Measurements from ENCODE around the gene DMRTC2. TPM values are rescaled to one million over a fixed set of nuclear protein-coding genes. Genes with fewer than 3 reads are reported as not detected.

The DMRTC2 gene
- total and polyA plus RNA-seq, 2 of the 13 experiments (the other 11 are each of a cell fraction or from before 2014, with no cell fraction given): not detected

DNA sequence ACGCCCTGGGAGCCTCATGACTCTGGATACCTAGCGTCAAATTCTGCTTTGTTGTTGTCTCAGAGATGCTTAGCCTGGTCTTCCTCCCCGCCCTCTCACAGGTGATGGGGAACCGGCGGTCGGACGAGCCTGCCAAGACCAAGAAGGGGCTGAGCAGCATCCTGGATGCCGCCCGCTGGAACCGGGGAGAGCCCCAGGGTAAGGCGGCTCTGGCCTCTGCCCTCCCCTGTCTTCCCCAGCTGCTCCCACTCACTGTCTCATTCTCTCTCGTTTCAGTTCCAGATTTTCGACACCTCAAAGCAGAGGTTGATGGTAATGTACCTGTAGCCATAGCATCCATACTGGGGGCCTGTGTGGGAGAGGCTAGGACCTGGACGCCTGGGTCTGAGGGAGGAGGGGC is 49.5 kb downstream of the DMRTC2 start:
- no peaks in the 10 kb centered on the region for H3K27me3 ChIP-seq (ENCODE audit: control insufficient read depth in 1 of 2, insufficient read depth in 2 of 2, low read length in 2 of 2)
- no peaks in the 10 kb centered on the region for H3K79me2 ChIP-seq (ENCODE audit: insufficient read depth, low read length)
- DNase-seq (ENCODE audit: low spot score): no peak
- TF ChIP-seq ADNP (CRISPR knock-in tag; IDR thresholded peaks at IDR 0.05): no peak
- POLR2A ChIA-PET: interaction anchor here (1.1 kb wide), 1 partner anchor 34 kb away, joined by 3 read pairs; the partner anchor contains the start of gene RPS19
- FAIRE-seq: no peak
- in situ Hi-C loops (cut with HindIII; ENCODE audit: extremely low pct_ligation_motif_present, low pct_unique_long_range_greater_than_20kb): no loop called here
- no TSS peak for BruUV-seq (replicated peaks)
- H3K4me2 ChIP-seq (ENCODE audit: low read depth, low read length): no peak overlapping the region
- peaks cover 18 to 30% of the 10 kb centered on the region in 2 experiments for H3K36me3 ChIP-seq (replicated peaks in 1 of 2; ENCODE audit: control insufficient read depth in 1 of 2, insufficient read depth in 2 of 2, low read length in 2 of 2)
- H3K4me1 ChIP-seq (ENCODE audit: insufficient read depth, low read length): peaks cover 5% of the 10 kb centered on the region
- no peak overlapping the region for H3K9ac ChIP-seq (ENCODE audit: insufficient read depth, low read depth, low read length)
- no peak; the same call in 2 of the 3 replicates for ATAC-seq
- H3K4me3 ChIP-seq (replicated peaks in 1 of 3; ENCODE audit: insufficient read depth in 1 of 3, low read depth in 2 of 3, low read length in 3 of 3): no peak overlapping the region
- 100% methylated on average over 8 of the region's 14 CpGs for WGBS (ENCODE audit: low lambda C conversion rate)
- no peak overlapping the region for H3K27ac ChIP-seq (ENCODE audit: extremely low read length, insufficient read depth, low read length)
- H3K9me3 ChIP-seq (ENCODE audit: low read length): no peaks in the 10 kb centered on the region
- H2AFZ ChIP-seq (ENCODE audit: low read length): no peak overlapping the region
- intact Hi-C loops (cut with micrococcal nuclease; ENCODE audit: unreplicated experiment): no loop called here
- H4K20me1 ChIP-seq (ENCODE audit: insufficient read depth, low read length): no peaks in the 10 kb centered on the region
- CTCF ChIA-PET (ENCODE audit: low intra/inter-chr PET ratio, low total read pairs): no interaction called here

DNA sequence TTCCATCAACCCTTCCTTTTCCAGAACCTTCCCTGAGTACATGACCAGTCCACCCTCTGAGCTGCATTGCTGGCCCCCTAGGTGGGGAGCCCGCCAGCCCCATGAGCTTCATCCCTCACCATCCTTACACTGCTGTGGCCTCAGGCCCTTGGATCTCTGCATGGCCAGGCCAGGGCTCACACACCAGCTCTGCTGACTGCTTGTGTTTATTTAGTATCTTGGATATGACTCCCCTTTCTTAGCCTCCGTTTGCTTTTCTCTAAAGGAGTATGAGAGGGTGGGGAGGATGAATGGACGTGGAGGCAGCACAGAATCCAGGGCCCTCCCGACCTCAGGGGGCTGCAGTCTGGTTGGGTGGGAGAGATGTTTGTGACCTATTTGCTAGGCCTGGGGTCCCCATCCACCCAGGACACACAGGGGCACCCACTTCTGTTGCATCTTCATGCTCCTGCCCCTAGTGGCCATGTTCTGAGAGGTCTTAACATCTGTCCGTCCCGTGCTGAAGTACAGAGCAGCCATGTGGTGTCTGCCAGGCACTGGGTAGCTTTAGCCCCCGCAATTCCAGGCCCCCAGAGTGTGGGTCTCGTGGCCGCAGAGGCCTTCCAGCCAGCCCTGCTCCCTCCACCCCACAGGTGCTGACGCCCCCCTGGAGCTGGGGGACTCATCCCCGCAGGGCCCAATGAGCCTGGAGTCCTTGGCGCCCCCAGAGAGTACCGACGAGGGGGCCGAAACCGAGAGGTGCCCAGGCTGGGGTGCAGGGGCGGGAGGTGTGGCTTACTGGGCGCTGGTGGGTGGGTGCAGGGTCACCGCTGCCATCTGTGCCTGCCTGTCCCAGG is 51.1 kb downstream of the DMRTC2 start:
- no peak for DNase-seq (ENCODE audit: low spot score)
- no TSS peak for BruUV-seq (replicated peaks)
- no peaks in the 10 kb centered on the region for H3K27me3 ChIP-seq (ENCODE audit: control insufficient read depth in 1 of 2, insufficient read depth in 2 of 2, low read length in 2 of 2)
- intact Hi-C loops (cut with micrococcal nuclease; ENCODE audit: unreplicated experiment): no loop called here
- peaks cover 5% of the 10 kb centered on the region for H3K4me1 ChIP-seq (ENCODE audit: insufficient read depth, low read length)
- no peak overlapping the region for H3K27ac ChIP-seq (ENCODE audit: extremely low read length, insufficient read depth, low read length)
- no peak overlapping the region for H2AFZ ChIP-seq (ENCODE audit: low read length)
- TF ChIP-seq KAT7 (CRISPR knock-in tag; IDR thresholded peaks at IDR 0.05; ENCODE audit: borderline replicate concordance) (no peak), RBFOX2 (IDR thresholded peaks at IDR 0.05; ENCODE audit: low read depth, low read length) (peak; percentile 47), AGO2 (optimal IDR thresholded peaks at IDR 0.05; ENCODE audit: low read depth, low read length) (peak; percentile 47)
- 95% methylated on average over 15 of the region's 19 CpGs for WGBS (ENCODE audit: low lambda C conversion rate)
- no peak overlapping the region for H3K4me2 ChIP-seq (ENCODE audit: low read depth, low read length)
- ATAC-seq: peak; percentile 54
- H4K20me1 ChIP-seq (ENCODE audit: insufficient read depth, low read length): no peaks in the 10 kb centered on the region
- H3K9ac ChIP-seq (ENCODE audit: insufficient read depth, low read depth, low read length): no peak overlapping the region
- no peak overlapping the region for H3K4me3 ChIP-seq (replicated peaks in 1 of 3; ENCODE audit: insufficient read depth in 1 of 3, low read depth in 2 of 3, low read length in 3 of 3)
- in situ Hi-C loops (cut with HindIII; ENCODE audit: extremely low pct_ligation_motif_present, low pct_unique_long_range_greater_than_20kb): no loop called here
- ChIA-PET CTCF (ENCODE audit: low intra/inter-chr PET ratio, low total read pairs) (no interaction called here), POLR2A (no interaction called here)
- no peak for FAIRE-seq
- H3K36me3 ChIP-seq (replicated peaks in 1 of 2; ENCODE audit: control insufficient read depth in 1 of 2, insufficient read depth in 2 of 2, low read length in 2 of 2): peaks cover 20 to 31% of the 10 kb centered on the region in 2 experiments
- no peaks in the 10 kb centered on the region for H3K9me3 ChIP-seq (ENCODE audit: low read length)
- H3K79me2 ChIP-seq (ENCODE audit: insufficient read depth, low read length): no peaks in the 10 kb centered on the region
